Smooth muscle cell (in vitro differentiated cells): ENCODE results near the gene LRIT1. TPM values are rescaled to one million over a fixed set of nuclear protein-coding genes. Genes with fewer than 3 reads are reported as not detected.

Source experiments
- DNase-seq: peaks from one replicate; lab custom pipeline; 2025; ENCODE audit not compliant: unreplicated experiment; lab: John Stamatoyannopoulos, UW
- H2AFZ ChIP-seq: fragments of 200-600 bp; sonication (generic); 2 replicates; pipeline ENCODE4 v1.6.0; 2016; ENCODE audit warnings: antibody characterized with exemption, low read depth, mild to moderate bottlenecking
- H3F3A ChIP-seq: fragments of 200-600 bp; sonication (generic); 2 replicates; pipeline ENCODE4 v1.6.0; 2017; ENCODE audit warnings: antibody characterized with exemption, low read depth
- H3K27ac ChIP-seq: fragments of 200-600 bp; sonication (generic); 2 replicates; pipeline ENCODE4 v1.5.1; 2016; ENCODE audit warnings: low read depth, mild to moderate bottlenecking
- H3K27me3 ChIP-seq: fragments of 200-600 bp; sonication (generic); 2 replicates; pipeline ENCODE4 v1.6.1; 2016; ENCODE audit warnings: low read depth, mild to moderate bottlenecking
- H3K36me3 ChIP-seq: fragments of 200-600 bp; sonication (generic); 2 replicates; pipeline ENCODE4 v1.5.1; 2016; ENCODE audit warnings: low read depth
- H3K4me1 ChIP-seq: fragments of 200-600 bp; sonication (generic); 2 replicates; pipeline ENCODE4 v1.5.1; 2016; ENCODE audit warnings: low read depth
- H3K4me2 ChIP-seq: fragments of 200-600 bp; sonication (generic); 2 replicates; pipeline ENCODE4 v1.6.0; 2016; ENCODE audit warnings: mild to moderate bottlenecking
- H3K4me3 ChIP-seq: fragments of 200-600 bp; sonication (generic); 2 replicates; pipeline ENCODE4 v1.5.1; 2016; ENCODE audit warnings: mild to moderate bottlenecking
- H3K79me2 ChIP-seq: fragments of 200-600 bp; sonication (generic); 2 replicates; pipeline ENCODE4 v1.6.0; 2016; ENCODE audit warnings: low read depth, mild to moderate bottlenecking
- H3K9ac ChIP-seq: fragments of 200-600 bp; sonication (generic); 2 replicates; pipeline ENCODE4 v1.6.0; 2016; ENCODE audit warnings: low read depth
- H3K9me3 ChIP-seq: fragments of 200-600 bp; sonication (generic); replicated peaks from 2 replicates; pipeline ENCODE4 v1.5.1; 2016; ENCODE audit warnings: low read depth
- H4K20me1 ChIP-seq: fragments of 200-600 bp; sonication (generic); 2 replicates; pipeline ENCODE4 v1.6.0; 2016; ENCODE audit warnings: low read depth
- WGBS: methylation state at CpG from one replicate; pipeline ENCODE4 v1.1.7; 2016; ENCODE audit warnings: low lambda C conversion rate; 5-methylcytosine and 5-hydroxymethylcytosine counted together
- polyA plus RNA-seq: library from polyadenylated mRNA; unstranded; fragments of >200 nt; fragmentation: Nextera tagmentation; extraction: Ambion mirVana; gene quantifications from 2 replicates; pipeline ENCODE4 v1.2.1, GENCODE V29; 2016
- total RNA-seq: library from RNA; depleted of rRNA; stranded (reverse); fragments of >200 nt; gene quantifications from 2 replicates; pipeline ENCODE4 v1.2.3, GENCODE V29; 2014
- TF ChIP-seq, protein P1 (sequence below): fragments of 200-600 bp; sonication (generic); IDR thresholded peaks from 2 replicates; pipeline ENCODE4 v1.5.1; 2017; ENCODE audit warnings: borderline replicate concordance, mild to moderate bottlenecking, antibody characterized with exemption; ENCODE audit not compliant: insufficient read depth, poor library complexity, severe bottlenecking

Gene LRIT1
- total and polyA plus RNA-seq, 2 experiments from 2014 or later, result not detected

DNA sequence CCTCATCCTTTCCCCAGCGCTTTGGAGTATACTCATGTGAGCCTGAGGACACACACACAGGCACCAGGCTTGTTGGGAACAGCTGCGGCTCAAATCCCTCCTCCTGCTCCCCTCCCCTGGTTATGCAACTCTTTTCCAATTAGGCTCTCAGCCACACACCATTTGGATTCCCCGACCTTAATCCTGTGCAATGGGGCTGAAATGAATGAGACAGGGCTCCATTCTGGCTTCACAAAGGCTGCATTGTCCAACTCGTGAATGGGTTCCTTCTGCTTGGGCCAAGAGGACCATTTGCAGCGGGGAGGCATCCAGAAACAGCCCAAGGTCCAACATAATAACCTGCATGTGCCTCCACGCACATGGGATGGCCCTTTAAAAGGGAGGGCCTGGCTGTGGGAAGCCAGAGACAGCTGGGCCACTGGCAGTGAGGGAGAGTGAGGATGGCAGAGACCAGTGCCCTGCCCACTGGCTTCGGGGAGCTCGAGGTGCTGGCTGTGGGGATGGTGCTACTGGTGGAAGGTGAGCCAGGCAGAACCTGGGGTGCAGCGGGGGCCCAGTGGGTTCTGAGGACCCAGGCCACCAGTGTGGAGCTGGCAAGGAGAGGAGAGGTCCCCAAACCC lies 3.4 kb upstream of the LRIT1 start, which contains the start of gene RGR:
Gene RGR (plus strand): TSS at position 403 of the 620 bp plus-strand sequence. CDS start 38 bp downstream, at position 441.
- H2AFZ ChIP-seq, result no peak within 1 kb of the TSS
- H3K4me3 ChIP-seq, result no peak within 1 kb of the TSS
- no peak within 1 kb of the TSS for H3K27ac ChIP-seq
- WGBS, result 70% methylated on average over 9 of the region's 9 CpGs
- no peaks in the 10 kb centered on the region for H3K36me3 ChIP-seq
- H4K20me1 ChIP-seq, result no peaks in the 10 kb centered on the region
- TF ChIP-seq, protein P1, sequence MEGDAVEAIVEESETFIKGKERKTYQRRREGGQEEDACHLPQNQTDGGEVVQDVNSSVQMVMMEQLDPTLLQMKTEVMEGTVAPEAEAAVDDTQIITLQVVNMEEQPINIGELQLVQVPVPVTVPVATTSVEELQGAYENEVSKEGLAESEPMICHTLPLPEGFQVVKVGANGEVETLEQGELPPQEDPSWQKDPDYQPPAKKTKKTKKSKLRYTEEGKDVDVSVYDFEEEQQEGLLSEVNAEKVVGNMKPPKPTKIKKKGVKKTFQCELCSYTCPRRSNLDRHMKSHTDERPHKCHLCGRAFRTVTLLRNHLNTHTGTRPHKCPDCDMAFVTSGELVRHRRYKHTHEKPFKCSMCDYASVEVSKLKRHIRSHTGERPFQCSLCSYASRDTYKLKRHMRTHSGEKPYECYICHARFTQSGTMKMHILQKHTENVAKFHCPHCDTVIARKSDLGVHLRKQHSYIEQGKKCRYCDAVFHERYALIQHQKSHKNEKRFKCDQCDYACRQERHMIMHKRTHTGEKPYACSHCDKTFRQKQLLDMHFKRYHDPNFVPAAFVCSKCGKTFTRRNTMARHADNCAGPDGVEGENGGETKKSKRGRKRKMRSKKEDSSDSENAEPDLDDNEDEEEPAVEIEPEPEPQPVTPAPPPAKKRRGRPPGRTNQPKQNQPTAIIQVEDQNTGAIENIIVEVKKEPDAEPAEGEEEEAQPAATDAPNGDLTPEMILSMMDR, result no peak
- no peak within 1 kb of the TSS for H3K9ac ChIP-seq
- H3K4me1 ChIP-seq, result peaks cover 20% of the 10 kb centered on the region
- H3K79me2 ChIP-seq, result no peaks in the 10 kb centered on the region
- no peaks in the 10 kb centered on the region for H3K27me3 ChIP-seq
- H3K4me2 ChIP-seq, result no peak within 1 kb of the TSS
- H3K9me3 ChIP-seq, result no peaks in the 10 kb centered on the region
- DNase-seq, result no peak
- H3F3A ChIP-seq, result no peaks in the 10 kb centered on the region

DNA sequence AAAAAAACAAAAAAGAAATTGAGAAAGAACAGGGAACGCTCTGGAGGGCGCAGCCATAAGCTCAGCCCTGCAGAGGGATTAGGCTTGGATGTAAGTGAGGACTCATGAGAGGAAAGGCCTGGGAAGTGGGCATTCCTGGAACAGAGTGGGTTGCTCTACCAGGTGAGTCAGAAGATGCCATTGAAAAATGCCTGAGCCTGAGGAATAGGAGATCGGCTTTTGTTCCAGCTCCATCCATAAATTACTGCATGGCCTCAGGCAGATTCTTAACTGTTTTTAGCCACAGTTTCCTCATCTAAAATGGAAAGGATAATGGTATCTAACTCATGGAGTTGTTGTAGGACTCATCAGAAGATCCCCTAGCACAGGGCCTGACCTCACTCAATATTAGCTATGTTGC lies 2.4 kb upstream of the LRIT1 start:
- Histone ChIP-seq H3K79me2 (no peaks in the 10 kb centered on the region), H4K20me1 (no peaks in the 10 kb centered on the region), H3K4me2 (no peak overlapping the region), H3K9ac (no peak overlapping the region), H3K27me3 (no peaks in the 10 kb centered on the region), H3K9me3 (no peaks in the 10 kb centered on the region), H3K36me3 (no peaks in the 10 kb centered on the region), H2AFZ (no peak overlapping the region), H3F3A (no peaks in the 10 kb centered on the region), H3K27ac (no peak overlapping the region), H3K4me3 (no peak overlapping the region), H3K4me1 (peaks cover 20% of the 10 kb centered on the region)
- TF ChIP-seq, protein P1, result no peak
- WGBS, result 85% methylated on average over 3 of the region's 3 CpGs
- DNase-seq, result no peak

DNA sequence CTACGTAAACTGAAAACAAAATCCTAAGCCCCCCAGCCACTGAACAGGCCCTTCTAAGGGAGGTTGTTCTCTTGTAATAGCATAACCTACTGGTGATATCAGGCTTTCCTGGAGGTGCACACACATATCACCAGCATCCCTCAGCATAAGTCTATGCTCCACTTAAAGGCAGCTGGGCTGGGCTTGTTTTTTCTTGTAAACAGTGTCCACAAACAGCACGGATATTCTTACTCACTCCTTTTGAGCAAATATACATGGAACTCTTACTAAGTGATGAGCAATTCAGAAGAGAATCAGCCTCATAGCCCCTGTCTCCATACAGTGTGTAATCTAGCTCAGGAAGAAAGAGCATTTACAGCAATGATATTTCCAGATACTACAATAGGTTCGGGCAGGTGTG lies 2.4 kb downstream of the LRIT1 start:
- Histone ChIP-seq H4K20me1 (no peaks in the 10 kb centered on the region), H3K36me3 (no peaks in the 10 kb centered on the region), H3K9me3 (no peaks in the 10 kb centered on the region), H2AFZ (no peak overlapping the region), H3K79me2 (no peaks in the 10 kb centered on the region), H3F3A (no peaks in the 10 kb centered on the region), H3K4me2 (no peak overlapping the region), H3K27me3 (peaks cover 8% of the 10 kb centered on the region), H3K4me3 (no peak overlapping the region), H3K27ac (no peak overlapping the region), H3K9ac (no peak overlapping the region), H3K4me1 (peaks cover 1% of the 10 kb centered on the region)
- no peak for DNase-seq
- TF ChIP-seq, protein P1, result no peak
- WGBS, result 80% methylated on average over 3 of the region's 3 CpGs
